SK-N-MC (cell line): Measurements from ENCODE around the gene PAPOLB.

Experiments
- EZH2 ChIP-seq: fragments of 200-600 bp; sonication (generic); IDR thresholded peaks from one replicate; pipeline ENCODE4 v1.6.1; 2017; ENCODE audit warnings: antibody characterized with exemption
- POLR2AphosphoS5 ChIP-seq: IDR thresholded peaks from 2 replicates; pipeline ENCODE4 v1.6.1; 2012; ENCODE audit warnings: mild to moderate bottlenecking, low read depth, low read length, borderline replicate concordance

- TF ChIP-seq POLR2AphosphoS5 (no peak), EZH2 (no peak)
Measured at GRCh38 chr7:4809666-4810065, 52.2 kb downstream of the PAPOLB start.
